Loucy (cell line): ENCODE measurements around the gene JRKL.

Experiments
- EZH2phosphoT487 ChIP-seq: fragments of 200-600 bp; IDR thresholded peaks from 2 replicates; pipeline ENCODE4 v1.6.1; 2018; ENCODE audit warnings: antibody characterized with exemption, mild to moderate bottlenecking, moderate library complexity, borderline replicate concordance
- TF ChIP-seq, protein P1 (sequence below): fragments of 200-600 bp; sonication (generic); conservative IDR thresholded peaks from 2 replicates; pipeline ENCODE4 v1.5.1; 2014; ENCODE audit warnings: mild to moderate bottlenecking, antibody characterized with exemption, low read length

- TF ChIP-seq, protein P1, sequence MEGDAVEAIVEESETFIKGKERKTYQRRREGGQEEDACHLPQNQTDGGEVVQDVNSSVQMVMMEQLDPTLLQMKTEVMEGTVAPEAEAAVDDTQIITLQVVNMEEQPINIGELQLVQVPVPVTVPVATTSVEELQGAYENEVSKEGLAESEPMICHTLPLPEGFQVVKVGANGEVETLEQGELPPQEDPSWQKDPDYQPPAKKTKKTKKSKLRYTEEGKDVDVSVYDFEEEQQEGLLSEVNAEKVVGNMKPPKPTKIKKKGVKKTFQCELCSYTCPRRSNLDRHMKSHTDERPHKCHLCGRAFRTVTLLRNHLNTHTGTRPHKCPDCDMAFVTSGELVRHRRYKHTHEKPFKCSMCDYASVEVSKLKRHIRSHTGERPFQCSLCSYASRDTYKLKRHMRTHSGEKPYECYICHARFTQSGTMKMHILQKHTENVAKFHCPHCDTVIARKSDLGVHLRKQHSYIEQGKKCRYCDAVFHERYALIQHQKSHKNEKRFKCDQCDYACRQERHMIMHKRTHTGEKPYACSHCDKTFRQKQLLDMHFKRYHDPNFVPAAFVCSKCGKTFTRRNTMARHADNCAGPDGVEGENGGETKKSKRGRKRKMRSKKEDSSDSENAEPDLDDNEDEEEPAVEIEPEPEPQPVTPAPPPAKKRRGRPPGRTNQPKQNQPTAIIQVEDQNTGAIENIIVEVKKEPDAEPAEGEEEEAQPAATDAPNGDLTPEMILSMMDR, result no peak
- no peak for TF ChIP-seq EZH2phosphoT487
Measured at GRCh38 chr11:96424693-96425092, 34.9 kb downstream of the JRKL start.
